HCT116 (cell line): Measurements from ENCODE around the gene KCNMB2. TPM values are rescaled to one million over a fixed set of nuclear protein-coding genes. Genes with fewer than 3 reads are reported as not detected.

ENCODE experiments used
- ATAC-seq: fragments of 200-7000 bp; cut with Tn5 transposase; 2 replicates; pipeline ENCODE4 v1.9.1; 2020; ENCODE audit warnings: mild to moderate bottlenecking, moderate library complexity
- BruUV-seq: library from RNA; stranded (reverse); fragments of 400-500 nt; replicated peaks from 2 replicates; lab custom pipeline; 2021; lab: Mats Ljungman, UMichigan
- CTCF ChIA-PET: fragments of 300-600 bp; sonication (Branson Sonifier 250); formaldehyde crosslinking; loops from one replicate; lab custom pipeline; 2021; ENCODE audit warnings: antibody characterized with exemption; lab: Charles Lee
- POLR2A ChIA-PET: fragments of 300-600, 350-600 bp; sonication (Branson Sonifier 250); formaldehyde crosslinking; loops from one replicate; lab custom pipeline; 2021; ENCODE audit warnings: antibody characterized with exemption; lab: Charles Lee
- RAD21 ChIA-PET, 2 experiments: fragments of 300-600 bp; sonication (Branson Sonifier 250); formaldehyde crosslinking; loops; one replicate each; lab custom pipeline; 2023; ENCODE audit warnings: low total read pairs in 2 of 2; ENCODE audit not compliant: uncharacterized antibody in 2 of 2, unreplicated experiment in 2 of 2, low non-redundant PET in 1 of 2; lab: Charles Lee
- DNase-seq: peaks from one replicate; pipeline ENCODE4 v3.0.0-alpha.2; 2010; ENCODE audit warnings: low read depth, low spot score
- H2AFZ ChIP-seq: fragments of 200-600 bp; shearing (Covaris generic), sonication (generic); 2 replicates; pipeline ENCODE4 v1.6.1; 2017; ENCODE audit warnings: low read depth, mixed run types, mixed read lengths, antibody characterized with exemption, low read length; ENCODE audit not compliant: poor library complexity, severe bottlenecking
- H3K27ac ChIP-seq: 2 replicates; pipeline ENCODE4 v1.5.1; 2012; ENCODE audit warnings: low read depth, low read length
- H3K27me3 ChIP-seq: fragments of 200-600 bp; sonication (generic); 2 replicates; pipeline ENCODE4 v1.6.1; 2016; ENCODE audit warnings: mixed run types, low read length, mixed read lengths; ENCODE audit not compliant: insufficient read depth
- H3K36me3 ChIP-seq, 2 experiments: fragments of 200-500 bp in 1 of 2; fragments of 200-600 bp in 1 of 2; sonication (Bioruptor generic) in 1 of 2; sonication (generic) in 1 of 2; 2 replicates each; pipeline versions ENCODE4 v1.5.1 to v1.6.1; 2014 to 2016; ENCODE audit warnings: low read length in 2 of 2, inconsistent platforms in 1 of 2, mixed read lengths in 1 of 2, mixed run types in 1 of 2; ENCODE audit not compliant: insufficient read depth in 2 of 2, control insufficient read depth in 1 of 2
- H3K4me1 ChIP-seq, 2 experiments: fragments of 200-600 bp in 1 of 2; sonication (generic) in 1 of 2; 2 replicates each; pipeline versions ENCODE4 v1.5.1 to v1.6.1; 2012 to 2017; ENCODE audit warnings: low read length in 2 of 2, inconsistent platforms in 1 of 2, mild to moderate bottlenecking in 1 of 2, mixed read lengths in 1 of 2, mixed run types in 1 of 2, moderate library complexity in 1 of 2; ENCODE audit not compliant: insufficient read depth in 2 of 2, control insufficient read depth in 1 of 2
- H3K4me2 ChIP-seq: fragments of 200-600 bp; sonication (generic); 2 replicates; pipeline ENCODE4 v1.6.1; 2017; ENCODE audit warnings: mixed run types, low read length, mixed read lengths
- H3K4me3 ChIP-seq, 2 experiments: fragments of 200-600 bp in 1 of 2; sonication (generic) in 1 of 2; replicated peaks in 1 of 2; 2 replicates each; pipeline ENCODE4 v1.5.1; 2011 to 2016; ENCODE audit warnings: low read length in 2 of 2, control low read depth in 1 of 2, low read depth in 1 of 2, mild to moderate bottlenecking in 1 of 2, mixed read lengths in 1 of 2, mixed run types in 1 of 2
- H3K79me2 ChIP-seq: fragments of 200-600 bp; sonication (generic); 2 replicates; pipeline ENCODE4 v1.6.1; 2017; ENCODE audit warnings: mild to moderate bottlenecking, mixed run types, low read length, moderate library complexity, mixed read lengths; ENCODE audit not compliant: insufficient read depth
- H3K9ac ChIP-seq: fragments of 200-600 bp; sonication (generic); 2 replicates; pipeline ENCODE4 v1.6.1; 2016; ENCODE audit warnings: low read length, mixed read lengths
- H3K9me2 ChIP-seq: fragments of 200-600 bp; sonication (generic), shearing (Covaris generic); 2 replicates; pipeline ENCODE4 v1.6.1; 2017; ENCODE audit warnings: mixed run types, mild to moderate bottlenecking, moderate library complexity; ENCODE audit not compliant: insufficient read depth
- H3K9me3 ChIP-seq, 2 experiments: fragments of 200-500 bp in 1 of 2; fragments of 200-600 bp in 1 of 2; sonication (Bioruptor generic) in 1 of 2; sonication (generic) in 1 of 2; 2 replicates each; pipeline ENCODE4 v1.6.1; 2014 to 2017; ENCODE audit warnings: low read length in 2 of 2, mixed read lengths in 2 of 2, inconsistent platforms in 1 of 2, low read depth in 1 of 2, mild to moderate bottlenecking in 1 of 2, mixed run types in 1 of 2, moderate library complexity in 1 of 2; ENCODE audit not compliant: control insufficient read depth in 1 of 2, insufficient read depth in 1 of 2
- H4K20me1 ChIP-seq: fragments of 200-600 bp; sonication (generic), shearing (Covaris generic); 2 replicates; pipeline ENCODE4 v1.6.1; 2017; ENCODE audit warnings: mixed run types, mild to moderate bottlenecking, moderate library complexity; ENCODE audit not compliant: insufficient read depth
- ATF3 ChIP-seq: IDR thresholded peaks from 2 replicates; pipeline ENCODE4 v1.6.1; 2012
- CTCF ChIP-seq, 3 experiments: fragments of 200-600 bp in 1 of 3; sonication (generic) in 1 of 3; IDR thresholded peaks in 2 of 3; conservative IDR thresholded peaks in 1 of 3; 2 replicates each; pipeline ENCODE4 v1.5.1; 2012 to 2017; ENCODE audit warnings: low read depth in 2 of 3, low read length in 2 of 3, antibody characterized with exemption in 1 of 3, borderline replicate concordance in 1 of 3, control low read depth in 1 of 3, mild to moderate bottlenecking in 1 of 3, mixed read lengths in 1 of 3, mixed run types in 1 of 3, moderate library complexity in 1 of 3; ENCODE audit not compliant: insufficient read depth in 1 of 3
- EZH2phosphoT487 ChIP-seq: fragments of 200-600 bp; IDR thresholded peaks from 2 replicates; pipeline ENCODE4 v1.6.1; 2018; ENCODE audit warnings: antibody characterized with exemption, borderline replicate concordance
- FOSL1 ChIP-seq: IDR thresholded peaks from 2 replicates; pipeline ENCODE4 v1.6.1; 2012; ENCODE audit warnings: low read depth
- MAX ChIP-seq: IDR thresholded peaks from 2 replicates; pipeline ENCODE4 v1.6.1; 2012
- POLR2AphosphoS5 ChIP-seq: IDR thresholded peaks from 2 replicates; pipeline ENCODE4 v1.6.1; 2011; ENCODE audit warnings: mild to moderate bottlenecking, low read depth, low read length, moderate library complexity
- RAD21 ChIP-seq: IDR thresholded peaks from 2 replicates; pipeline ENCODE4 v1.6.1; 2012; ENCODE audit warnings: low read depth, mild to moderate bottlenecking
- SIN3A ChIP-seq: IDR thresholded peaks from 2 replicates; pipeline ENCODE4 v1.6.1; 2012; ENCODE audit warnings: low read depth
- ZBTB33 ChIP-seq: IDR thresholded peaks from 2 replicates; pipeline ENCODE4 v1.6.1; 2011; ENCODE audit warnings: mild to moderate bottlenecking, low read length, moderate library complexity; ENCODE audit not compliant: insufficient replicate concordance; ENCODE audit errors: extremely low read depth
- intact Hi-C: fragments of 100-400 bp; cut with micrococcal nuclease; formaldehyde crosslinking; loops from 2 replicates; pipeline ENCODE4 v1.10.0; 2022
- total RNA-seq: library from RNA; stranded (reverse); gene quantifications from one replicate; pipeline ENCODE4 v1.2.1, GENCODE V29; 2021; ENCODE audit not compliant: unreplicated experiment

The KCNMB2 gene
- total RNA-seq, 1 experiment from 2014 or later = not detected

GRCh38 chr3:178646186-178646862 is 110.1 kb downstream of the KCNMB2 start:
- no peak for ATAC-seq
- RAD21 ChIA-PET = no interaction called here

GRCh38 chr3:178655488-178655887 is 119.3 kb downstream of the KCNMB2 start:
- TF ChIP-seq CTCF (IDR thresholded peaks at IDR 0.05 in 2 of 3, conservative IDR thresholded peaks at IDR 0.05 in 1 of 3; ENCODE audit: borderline replicate concordance in 1 of 3, insufficient read depth in 1 of 3, low read depth in 2 of 3, low read length in 2 of 3) (no peak), POLR2AphosphoS5 (no peak), SIN3A (no peak), EZH2phosphoT487 (no peak), RAD21 (no peak), ATF3 (no peak), MAX (no peak)
- Histone ChIP-seq H3K4me1 (no peaks in the 10 kb centered on the region), H3K9ac (no peak overlapping the region), H3K4me2 (no peak overlapping the region), H3K27me3 (no peaks in the 10 kb centered on the region), H3K9me2 (no peaks in the 10 kb centered on the region), H3K36me3 (no peaks in the 10 kb centered on the region), H3K79me2 (no peaks in the 10 kb centered on the region), H3K4me3 (no peak overlapping the region), H3K27ac (no peak overlapping the region), H2AFZ (no peak overlapping the region), H3K9me3 (no peaks in the 10 kb centered on the region), H4K20me1 (no peaks in the 10 kb centered on the region; the same call in 1 of the 2 replicates)
- ChIA-PET POLR2A (no interaction called here), RAD21 (no interaction called here), CTCF (no interaction called here)
- intact Hi-C loops = no loop called here
- ATAC-seq = no peak
- no TSS peak for BruUV-seq
- no peak for DNase-seq

More at GRCh38 chr3:178646186-178646862, 110.1 kb downstream of the KCNMB2 start:
- ChIA-PET CTCF (no interaction called here), POLR2A (no interaction called here)
- DNase-seq = no peak
- Histone ChIP-seq H3K27me3 (no peaks in the 10 kb centered on the region), H3K27ac (no peak overlapping the region), H3K4me1 (no peaks in the 10 kb centered on the region), H3K9me3 (no peaks in the 10 kb centered on the region), H3K36me3 (no peaks in the 10 kb centered on the region), H2AFZ (no peak overlapping the region), H4K20me1 (no peaks in the 10 kb centered on the region), H3K4me3 (no peak overlapping the region), H3K9ac (no peak overlapping the region), H3K79me2 (no peaks in the 10 kb centered on the region), H3K4me2 (no peak overlapping the region), H3K9me2 (no peaks in the 10 kb centered on the region)
- intact Hi-C loops = no loop called here
- TF ChIP-seq ZBTB33 (no peak), FOSL1 (no peak), POLR2AphosphoS5 (no peak)
- no TSS peak for BruUV-seq
